Measurements from ENCODE around the gene CCDC63. TPM values are rescaled to one million over a fixed set of nuclear protein-coding genes. Genes with fewer than 3 reads are reported as not detected.

The CCDC63 gene
- total RNA-seq, 1 experiment from 2014 or later: not detected

GRCh38 chr12:110928700-110929099, 81.9 kb downstream of the CCDC63 start:
- Histone ChIP-seq H3K4me1 (ENCODE audit: control insufficient read depth, insufficient read depth, low read length) (peaks cover 1% of the 10 kb centered on the region), H3K36me3 (ENCODE audit: control insufficient read depth, insufficient read depth, low read length) (no peaks in the 10 kb centered on the region), H3K9me3 (ENCODE audit: control insufficient read depth, insufficient read depth, low read depth, low read length) (no peaks in the 10 kb centered on the region), H3K4me3 (ENCODE audit: low read depth in 2 of 2, low read length in 2 of 2) (no peak overlapping the region), H3K27ac (ENCODE audit: low read length) (no peak overlapping the region), H3K27me3 (ENCODE audit: control insufficient read depth, insufficient read depth, low read length) (no peaks in the 10 kb centered on the region)
- intact Hi-C loops (cut with micrococcal nuclease; ENCODE audit: unreplicated experiment) (no loop called here), in situ Hi-C loops (cut with HindIII; ENCODE audit: low pct_unique_long_range_greater_than_20kb, low sequenced_read_pairs) (no loop called here)
- TF ChIP-seq SIN3A (IDR thresholded peaks at IDR 0.05; ENCODE audit: borderline replicate concordance, insufficient read depth, low read depth, low read length) (no peak), REST (IDR thresholded peaks at IDR 0.05; ENCODE audit: insufficient read depth in 1 of 2, low read depth in 2 of 2, low read length in 1 of 2) (no peak), TCF7L2 (IDR thresholded peaks at IDR 0.05; ENCODE audit: low read depth, low read length) (no peak), CTCF (IDR thresholded peaks at IDR 0.05) (no peak), POLR2AphosphoS5 (IDR thresholded peaks at IDR 0.05; ENCODE audit: low read depth, low read length) (no peak)
- BruUV-seq (replicated peaks): no TSS peak
- no peak for DNase-seq (ENCODE audit: low read depth, low spot score)
- ChIA-PET POLR2A (no interaction called here), CTCF (no interaction called here)
- no peak for ATAC-seq

- H3K36me3 ChIP-seq (ENCODE audit: control insufficient read depth, insufficient read depth, low read length): no peaks in the 10 kb centered on the region
- CTCF ChIA-PET: no interaction called here
- TF ChIP-seq SIN3A (IDR thresholded peaks at IDR 0.05; ENCODE audit: borderline replicate concordance, insufficient read depth, low read depth, low read length) (no peak), POLR2AphosphoS5 (IDR thresholded peaks at IDR 0.05; ENCODE audit: low read depth, low read length) (no peak), CTCF (IDR thresholded peaks at IDR 0.05) (no peak), REST (IDR thresholded peaks at IDR 0.05; ENCODE audit: insufficient read depth in 1 of 2, low read depth in 2 of 2, low read length in 1 of 2) (no peak), TCF7L2 (IDR thresholded peaks at IDR 0.05; ENCODE audit: low read depth, low read length) (no peak)
- no peak overlapping the region for H3K27ac ChIP-seq (ENCODE audit: low read length)
- H3K9me3 ChIP-seq (ENCODE audit: control insufficient read depth, insufficient read depth, low read depth, low read length): no peaks in the 10 kb centered on the region
- ATAC-seq (no peak), DNase-seq (ENCODE audit: low read depth, low spot score) (no peak)
- H3K4me1 ChIP-seq (ENCODE audit: control insufficient read depth, insufficient read depth, low read length): peaks cover 3% of the 10 kb centered on the region
- intact Hi-C loops (cut with micrococcal nuclease; ENCODE audit: unreplicated experiment) (no loop called here), in situ Hi-C loops (cut with HindIII; ENCODE audit: low pct_unique_long_range_greater_than_20kb, low sequenced_read_pairs) (no loop called here)
- POLR2A ChIA-PET: no interaction called here
- no peak overlapping the region for H3K4me3 ChIP-seq (ENCODE audit: low read depth in 2 of 2, low read length in 2 of 2)
- no peaks in the 10 kb centered on the region for H3K27me3 ChIP-seq (ENCODE audit: control insufficient read depth, insufficient read depth, low read length)
- BruUV-seq (replicated peaks): no TSS peak
Measured at GRCh38 chr12:110929818-110930217, 83.0 kb downstream of the CCDC63 start.

All from Panc1 (cell line).